Breast epithelium (tissue), 3 donors: ENCODE results near the gene KRT33A.

ENCODE experiments used
- CTCF ChIP-seq, 3 donors: fragments of 450-650 bp; IDR thresholded peaks; one replicate each; pipeline ENCODE4 v1.5.1; 2016 to 2017; ENCODE audit warnings: antibody characterized with exemption in 3 of 3, mild to moderate bottlenecking in 3 of 3, moderate library complexity in 3 of 3
- POLR2A ChIP-seq: fragments of 450-650 bp; IDR thresholded peaks from one replicate; pipeline ENCODE4 v1.6.1; 2016; ENCODE audit warnings: antibody characterized with exemption, mild to moderate bottlenecking, moderate library complexity
- POLR2AphosphoS5 ChIP-seq, 3 donors: sonication (generic); formaldehyde crosslinking; IDR thresholded peaks; one replicate each; pipeline ENCODE4 v1.6.1; 2017; ENCODE audit warnings: antibody characterized with exemption in 3 of 3

- TF ChIP-seq POLR2A = no peak
- no peak for TF ChIP-seq CTCF (IDR thresholded peaks at IDR 0.05)
- no peak for TF ChIP-seq POLR2AphosphoS5 (IDR thresholded peaks at IDR 0.05)
These were observed 10.1 kb downstream of the KRT33A start for GRCh38 chr17:41340494-41340893.
